GM23248 (cell line): ENCODE results near the gene KDM4D. TPM values are rescaled to one million over a fixed set of nuclear protein-coding genes. Genes with fewer than 3 reads are reported as not detected.
A peak's percentile ranks its signal among the peaks of the same experiment; 100 is the strongest.

Experiments
- DNase-seq: peaks from one replicate; pipeline ENCODE4 v3.0.0-alpha.2; 2015
- H2AFZ ChIP-seq: fragments of 200-600 bp; sonication (generic); 2 replicates; pipeline ENCODE4 v1.6.1; 2016; ENCODE audit warnings: antibody characterized with exemption
- H3F3A ChIP-seq: fragments of 200-600 bp; sonication (generic); 2 replicates; pipeline ENCODE4 v1.6.1; 2016; ENCODE audit warnings: mild to moderate bottlenecking, antibody characterized with exemption, mixed run types; ENCODE audit not compliant: insufficient read depth
- H3K27ac ChIP-seq: fragments of 200-600 bp; sonication (generic); 2 replicates; pipeline ENCODE4 v1.5.1; 2016; ENCODE audit warnings: mild to moderate bottlenecking
- H3K27me3 ChIP-seq: fragments of 200-600 bp; sonication (generic); replicated peaks from 2 replicates; pipeline ENCODE4 v1.6.1; 2016; ENCODE audit warnings: mild to moderate bottlenecking; ENCODE audit not compliant: insufficient read depth
- H3K36me3 ChIP-seq: fragments of 200-600 bp; sonication (generic); 2 replicates; pipeline ENCODE4 v1.6.1; 2016; ENCODE audit warnings: low read depth, mild to moderate bottlenecking
- H3K4me1 ChIP-seq: fragments of 200-600 bp; sonication (generic); 2 replicates; pipeline ENCODE4 v1.6.1; 2016; ENCODE audit warnings: mild to moderate bottlenecking; ENCODE audit not compliant: insufficient read depth
- H3K4me2 ChIP-seq: fragments of 200-600 bp; sonication (generic); one replicate; pipeline ENCODE4 v1.6.1; 2016; ENCODE audit warnings: mild to moderate bottlenecking; ENCODE audit not compliant: unreplicated experiment
- H3K4me3 ChIP-seq: fragments of 200-600 bp; sonication (generic); 2 replicates; pipeline ENCODE4 v1.5.1; 2016; ENCODE audit warnings: mild to moderate bottlenecking
- H3K79me2 ChIP-seq: fragments of 200-600 bp; sonication (generic); 2 replicates; pipeline ENCODE4 v1.6.1; 2016; ENCODE audit warnings: mild to moderate bottlenecking; ENCODE audit not compliant: insufficient read depth
- H3K9ac ChIP-seq: fragments of 200-600 bp; sonication (generic); 2 replicates; pipeline ENCODE4 v1.6.1; 2016; ENCODE audit warnings: mild to moderate bottlenecking
- H3K9me2 ChIP-seq: fragments of 200-600 bp; sonication (generic); 2 replicates; pipeline ENCODE4 v1.6.1; 2016; ENCODE audit warnings: mixed run types, mild to moderate bottlenecking, moderate library complexity; ENCODE audit not compliant: insufficient read depth
- H3K9me3 ChIP-seq: fragments of 200-600 bp; sonication (generic); one replicate; pipeline ENCODE4 v1.6.1; 2017; ENCODE audit warnings: low read depth
- H4K20me1 ChIP-seq: fragments of 200-600 bp; sonication (generic); 2 replicates; pipeline ENCODE4 v1.6.0; 2016; ENCODE audit not compliant: insufficient read depth
- EZH2 ChIP-seq: fragments of 200-600 bp; sonication (generic); IDR thresholded peaks from 2 replicates; pipeline ENCODE4 v1.6.1; 2018; ENCODE audit warnings: antibody characterized with exemption, mild to moderate bottlenecking; ENCODE audit not compliant: insufficient read depth, poor library complexity, severe bottlenecking
- EZH2phosphoT487 ChIP-seq: fragments of 200-600 bp; sonication (generic); IDR thresholded peaks from 2 replicates; pipeline ENCODE4 v1.6.1; 2018; ENCODE audit warnings: antibody characterized with exemption, moderate library complexity, mild to moderate bottlenecking, low read depth; ENCODE audit not compliant: insufficient read depth
- WGBS, 2 experiments: methylation state at CpG; one replicate each; pipeline ENCODE4 v1.1.6; 2015 to 2017; ENCODE audit warnings: low lambda C conversion rate in 2 of 2, low coverage in 1 of 2; ENCODE audit errors: missing lambda C conversion rate in 2 of 2; 5-methylcytosine and 5-hydroxymethylcytosine counted together
- in situ Hi-C: fragments of 300-500 bp; cut with MboI; formaldehyde crosslinking; loops from 2 replicates; pipeline ENCODE4 v1.15.0; 2020
- polyA plus RNA-seq: library from polyadenylated mRNA; unstranded; fragments of >200 nt; fragmentation: Nextera tagmentation; extraction: Ambion mirVana; gene quantifications from 2 replicates; pipeline ENCODE4 v1.2.1, GENCODE V29; 2016
- total RNA-seq: library from RNA; depleted of rRNA; stranded (reverse); fragments of >200 nt; shearing (Covaris generic); gene quantifications from 2 replicates; pipeline ENCODE4 v1.2.3, GENCODE V29; 2014

KDM4D gene
- total and polyA plus RNA-seq, 2 experiments from 2014 or later, result 0.43 to 0.45 TPM

DNA sequence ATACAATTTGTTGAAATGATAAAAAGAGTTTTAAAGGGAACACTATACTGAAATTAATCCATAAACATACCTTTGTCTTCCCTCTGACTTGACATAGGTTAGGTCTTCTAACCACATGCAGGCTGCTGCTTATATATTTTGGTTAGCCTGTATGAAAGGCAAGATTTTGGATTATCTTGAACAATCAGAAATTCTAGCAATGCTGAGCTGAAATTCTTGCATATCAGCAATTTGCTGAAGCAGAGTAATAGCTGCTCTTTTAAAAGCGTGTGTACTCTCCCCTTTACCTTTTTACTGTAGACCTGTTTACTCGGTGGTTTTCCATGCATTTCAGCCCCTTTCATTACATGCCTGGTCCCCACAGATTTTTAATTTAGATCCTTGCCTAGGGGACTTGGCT is 34.2 kb upstream of the KDM4D start:
- no peaks in the 10 kb centered on the region for H3K27me3 ChIP-seq
- no peak overlapping the region for H3K4me2 ChIP-seq
- WGBS, 2 experiments, result 72 to 78% methylated on average over 2 of the region's 2 CpGs
- H2AFZ ChIP-seq, result no peak overlapping the region
- no peaks in the 10 kb centered on the region for H4K20me1 ChIP-seq
- DNase-seq, result no peak
- no peaks in the 10 kb centered on the region for H3K36me3 ChIP-seq
- no peak overlapping the region for H3K4me3 ChIP-seq
- H3K27ac ChIP-seq, result no peak overlapping the region
- in situ Hi-C loops, result no loop called here
- H3K9me3 ChIP-seq, result no peaks in the 10 kb centered on the region
- H3K79me2 ChIP-seq, result no peaks in the 10 kb centered on the region
- H3F3A ChIP-seq, result peaks cover 15% of the 10 kb centered on the region; the same call in 1 of the 2 replicates
- peaks cover 26% of the 10 kb centered on the region for H3K4me1 ChIP-seq
- H3K9ac ChIP-seq, result no peak overlapping the region
- H3K9me2 ChIP-seq, result no peaks in the 10 kb centered on the region
- no peak for TF ChIP-seq EZH2phosphoT487
- TF ChIP-seq EZH2, result no peak

DNA sequence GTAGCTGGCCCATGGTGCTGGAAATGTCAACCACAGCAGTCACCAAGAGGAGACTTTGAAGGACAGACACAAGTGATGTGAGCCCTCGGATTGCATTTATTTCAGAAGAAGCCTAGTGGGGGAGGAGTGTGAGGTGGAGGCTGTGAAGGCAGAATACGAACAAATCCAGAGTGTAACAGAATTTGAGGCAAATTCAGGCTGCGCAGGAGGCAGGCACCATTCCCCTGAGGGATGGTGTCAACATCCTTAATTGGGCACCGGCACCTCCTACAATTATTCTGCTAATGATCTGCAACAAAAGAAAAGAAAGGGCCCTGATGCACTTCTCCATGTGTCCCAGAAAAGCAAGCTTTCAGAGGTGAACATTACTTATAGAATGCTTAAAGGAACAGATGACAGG is 32.4 kb upstream of the KDM4D start:
- TF ChIP-seq EZH2 (no peak), EZH2phosphoT487 (no peak)
- Histone ChIP-seq H2AFZ (no peak overlapping the region), H3K4me1 (peaks cover 15% of the 10 kb centered on the region), H3K4me3 (no peak overlapping the region), H4K20me1 (no peaks in the 10 kb centered on the region), H3K36me3 (no peaks in the 10 kb centered on the region), H3K9me2 (no peaks in the 10 kb centered on the region), H3K79me2 (no peaks in the 10 kb centered on the region), H3K27me3 (no peaks in the 10 kb centered on the region), H3K9me3 (no peaks in the 10 kb centered on the region), H3F3A (peaks cover 15% of the 10 kb centered on the region; the same call in 1 of the 2 replicates), H3K4me2 (no peak overlapping the region), H3K9ac (no peak overlapping the region), H3K27ac (no peak overlapping the region)
- DNase-seq, result no peak
- 90 to 93% methylated on average over 4 of the region's 4 CpGs for WGBS, 2 experiments
- in situ Hi-C loops, result no loop called here

DNA sequence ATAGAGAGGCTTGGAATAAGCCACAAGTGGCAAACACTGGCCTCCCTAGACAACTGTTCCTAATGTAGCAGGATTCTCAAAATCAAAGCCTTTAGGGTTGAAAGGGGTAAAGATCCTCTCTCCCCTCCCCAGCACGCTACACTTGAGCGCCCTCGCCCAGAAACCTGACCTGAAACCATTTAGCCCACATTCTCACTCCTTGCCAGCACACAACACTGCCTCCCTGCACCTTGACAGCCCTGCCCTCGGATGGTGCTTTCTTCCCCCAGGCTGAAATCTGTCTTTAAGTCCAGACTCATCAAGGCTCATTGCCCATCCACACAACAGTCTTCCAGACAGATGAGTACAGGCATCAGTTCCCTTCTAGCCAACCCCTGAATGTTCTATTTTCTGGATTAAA is 26.7 kb upstream of the KDM4D start:
- no peak overlapping the region for H3K27ac ChIP-seq
- no peaks in the 10 kb centered on the region for H3K9me2 ChIP-seq
- 87 to 92% methylated on average over 4 of the region's 4 CpGs for WGBS, 2 experiments
- no peaks in the 10 kb centered on the region for H3K9me3 ChIP-seq
- H3K4me2 ChIP-seq, result no peak overlapping the region
- in situ Hi-C loops, result no loop called here
- no peak overlapping the region for H3K9ac ChIP-seq
- no peaks in the 10 kb centered on the region for H4K20me1 ChIP-seq
- DNase-seq, result no peak
- no peak overlapping the region for H3K4me3 ChIP-seq
- no peak overlapping the region for H2AFZ ChIP-seq
- no peaks in the 10 kb centered on the region for H3K27me3 ChIP-seq
- TF ChIP-seq EZH2, result no peak
- TF ChIP-seq EZH2phosphoT487, result no peak
- 0 out of 2 replicates have a peak, but pooled peaks cover 10% of the 10 kb centered on the region for H3K4me1 ChIP-seq
- no peaks in the 10 kb centered on the region for H3K36me3 ChIP-seq
- H3F3A ChIP-seq, result peaks cover 11% of the 10 kb centered on the region; the same call in 1 of the 2 replicates
- H3K79me2 ChIP-seq, result no peaks in the 10 kb centered on the region

DNA sequence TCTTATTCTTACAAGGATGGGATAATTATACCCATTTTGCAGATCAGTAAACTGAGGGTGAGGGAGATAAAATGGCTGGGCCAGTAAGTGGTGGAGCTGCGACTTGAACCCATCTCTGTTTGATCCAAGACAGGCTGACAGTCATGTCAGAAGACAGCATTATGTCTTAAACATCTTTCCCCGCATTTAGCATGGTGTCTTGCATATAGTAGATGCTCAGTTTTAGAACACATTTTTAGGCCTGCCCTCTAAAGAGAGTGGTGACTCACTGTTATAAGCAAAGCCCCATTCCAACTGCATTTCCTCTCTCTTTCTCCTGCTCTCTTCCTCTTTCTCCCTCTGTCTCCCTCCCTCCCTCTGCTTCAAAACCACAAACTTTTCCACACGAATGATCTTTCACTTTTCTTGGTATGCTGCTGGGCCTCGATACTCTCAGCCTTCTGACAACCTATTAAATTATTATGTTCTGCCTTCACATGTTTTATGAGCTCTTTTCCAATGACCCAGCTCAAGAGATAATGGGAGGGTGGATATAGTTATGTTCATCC is 25.4 kb upstream of the KDM4D start:
- peak overlapping the region; percentile 57 for H3K4me2 ChIP-seq

More for the DNA sequence above, 25.4 kb upstream of the KDM4D start:
- no peaks in the 10 kb centered on the region for H3K36me3 ChIP-seq
- no peak overlapping the region for H3K4me3 ChIP-seq
- peaks cover 11% of the 10 kb centered on the region; the same call in 1 of the 2 replicates for H3F3A ChIP-seq
- in situ Hi-C loops, result no loop called here
- H3K79me2 ChIP-seq, result no peaks in the 10 kb centered on the region
- no peaks in the 10 kb centered on the region for H3K9me2 ChIP-seq
- no peaks in the 10 kb centered on the region for H3K27me3 ChIP-seq
- peak; percentile 56 for DNase-seq
- TF ChIP-seq EZH2phosphoT487, result no peak
- TF ChIP-seq EZH2, result no peak
- 0 out of 2 replicates have a peak, but pooled peaks cover 10% of the 10 kb centered on the region for H3K4me1 ChIP-seq
- no peaks in the 10 kb centered on the region for H4K20me1 ChIP-seq
- H2AFZ ChIP-seq, result peak overlapping the region; percentile 60
- H3K9ac ChIP-seq, result no peak overlapping the region
- H3K27ac ChIP-seq, result peak overlapping the region; percentile 34; the same call in 1 of the 2 replicates
- WGBS, 2 experiments, result 52 to 56% methylated on average over 4 of the region's 4 CpGs
- H3K9me3 ChIP-seq, result no peaks in the 10 kb centered on the region
